ENCODE results near the gene CCDC174.

GRCh38 chr3:14623569-14624051 lies 28.0 kb upstream of the CCDC174 start:
- no peak for TF ChIP-seq ELF4 (IDR thresholded peaks at IDR 0.05)
- TF ChIP-seq SP1 (IDR thresholded peaks at IDR 0.05) = no peak
- no peak for TF ChIP-seq FOXM1 (IDR thresholded peaks at IDR 0.05; ENCODE audit: borderline replicate concordance)
- no peak for TF ChIP-seq FOXA1 (IDR thresholded peaks at IDR 0.05)
- TF ChIP-seq TARDBP (IDR thresholded peaks at IDR 0.05) = no peak
- TF ChIP-seq SUZ12 (IDR thresholded peaks at IDR 0.05) = no peak
- TF ChIP-seq BHLHE40 (IDR thresholded peaks at IDR 0.05; ENCODE audit: borderline replicate concordance) = no peak
- TF ChIP-seq L3MBTL2 (conservative IDR thresholded peaks at IDR 0.05) = no peak
